ENCODE data around the gene KMT2E.
"Not testable (repeated sequence)": the region's sequence is repeated elsewhere in the genome, so short reads cannot be mapped to it uniquely, and the experiment has no call there.

KMT2E gene

GRCh38 chr7:104979167-104979841, 34.7 kb upstream of the KMT2E start:
- ATAC-seq, result no peak
- Mint-ChIP-seq H3K27me3 (no peaks in the 10 kb centered on the region), H3K27ac (peak overlapping the region; percentile 15), H3K4me3 (no peak overlapping the region), H3K9me3 (no peaks in the 10 kb centered on the region), H3K4me1 (peaks cover 24% of the 10 kb centered on the region), H3K36me3 (peaks cover 2% of the 10 kb centered on the region)

GRCh38 chr7:104980440-104980839, 33.6 kb upstream of the KMT2E start:
- Mint-ChIP-seq H3K27ac (peak overlapping the region; percentile 80), H3K4me1 (peaks cover 33% of the 10 kb centered on the region), H3K9me3 (no peaks in the 10 kb centered on the region), H3K27me3 (no peaks in the 10 kb centered on the region), H3K36me3 (no peaks in the 10 kb centered on the region), H3K4me3 (no peak overlapping the region)
- ATAC-seq, result no peak

- Mint-ChIP-seq H3K27me3 (no peaks in the 10 kb centered on the region), H3K9me3 (no peaks in the 10 kb centered on the region), H3K27ac (peak overlapping the region; percentile 80), H3K4me3 (no peak overlapping the region), H3K36me3 (no peaks in the 10 kb centered on the region), H3K4me1 (peaks cover 38% of the 10 kb centered on the region)
- ATAC-seq, result no peak
Measured at GRCh38 chr7:104980841-104981671, 32.9 kb upstream of the KMT2E start.

GRCh38 chr7:104981672-104982037, 32.4 kb upstream of the KMT2E start:
- H3K27ac Mint-ChIP-seq, result no peak overlapping the region
- no peaks in the 10 kb centered on the region for H3K27me3 Mint-ChIP-seq
- no peaks in the 10 kb centered on the region for H3K36me3 Mint-ChIP-seq
- ATAC-seq, result no peak
- peaks cover 42% of the 10 kb centered on the region for H3K4me1 Mint-ChIP-seq
- H3K9me3 Mint-ChIP-seq, result no peaks in the 10 kb centered on the region
- H3K4me3 Mint-ChIP-seq, result no peak overlapping the region

- peak overlapping the region; percentile 100 for H3K27ac Mint-ChIP-seq
- no peaks in the 10 kb centered on the region for H3K9me3 Mint-ChIP-seq
- peak overlapping the region; percentile 100 for H3K4me3 Mint-ChIP-seq
- H3K4me1 Mint-ChIP-seq, result peaks cover 43% of the 10 kb centered on the region
- no peaks in the 10 kb centered on the region for H3K36me3 Mint-ChIP-seq
- H3K27me3 Mint-ChIP-seq, result no peaks in the 10 kb centered on the region
- no peak for ATAC-seq
Measured at GRCh38 chr7:104982308-104983075, 31.5 kb upstream of the KMT2E start.

GRCh38 chr7:104983076-104983577, 30.9 kb upstream of the KMT2E start:
- H3K36me3 Mint-ChIP-seq, result no peaks in the 10 kb centered on the region
- H3K4me1 Mint-ChIP-seq, result peaks cover 43% of the 10 kb centered on the region
- ATAC-seq, result no peak
- no peaks in the 10 kb centered on the region for H3K9me3 Mint-ChIP-seq
- no peaks in the 10 kb centered on the region for H3K27me3 Mint-ChIP-seq
- H3K4me3 Mint-ChIP-seq, result peak overlapping the region; percentile 100
- peak overlapping the region; percentile 100 for H3K27ac Mint-ChIP-seq

- Mint-ChIP-seq H3K27ac (peak overlapping the region; percentile 100), H3K36me3 (no peaks in the 10 kb centered on the region), H3K4me3 (peak overlapping the region; percentile 100), H3K4me1 (peaks cover 43% of the 10 kb centered on the region), H3K27me3 (no peaks in the 10 kb centered on the region), H3K9me3 (no peaks in the 10 kb centered on the region)
- ATAC-seq, result peak; percentile 98
Measured at GRCh38 chr7:104983578-104984539, 30.1 kb upstream of the KMT2E start.

- Mint-ChIP-seq H3K27ac (peak overlapping the region; percentile 100), H3K27me3 (no peaks in the 10 kb centered on the region), H3K9me3 (no peaks in the 10 kb centered on the region), H3K36me3 (no peaks in the 10 kb centered on the region), H3K4me3 (peak overlapping the region; percentile 100), H3K4me1 (peaks cover 43% of the 10 kb centered on the region)
- no peak for ATAC-seq
Measured at GRCh38 chr7:104984585-104985258, 29.3 kb upstream of the KMT2E start.

- Mint-ChIP-seq H3K4me3 (peak overlapping the region; percentile 100), H3K9me3 (no peaks in the 10 kb centered on the region), H3K27me3 (no peaks in the 10 kb centered on the region), H3K36me3 (no peaks in the 10 kb centered on the region), H3K27ac (peak overlapping the region; percentile 100), H3K4me1 (peaks cover 43% of the 10 kb centered on the region)
- ATAC-seq, result no peak
Measured at GRCh38 chr7:104985259-104985617, 28.8 kb upstream of the KMT2E start.

- Mint-ChIP-seq H3K4me1 (peaks cover 34% of the 10 kb centered on the region), H3K27me3 (no peaks in the 10 kb centered on the region), H3K4me3 (no peak overlapping the region), H3K36me3 (no peaks in the 10 kb centered on the region), H3K27ac (peak overlapping the region; percentile 40), H3K9me3 (no peaks in the 10 kb centered on the region)
- no peak for ATAC-seq
Measured at GRCh38 chr7:104986628-104987259, 27.3 kb upstream of the KMT2E start.

- not testable (repeated sequence) for H3K27ac Mint-ChIP-seq, H3K4me3 Mint-ChIP-seq, H3K27me3 Mint-ChIP-seq, H3K9me3 Mint-ChIP-seq, H3K36me3 Mint-ChIP-seq, ATAC-seq
- H3K4me1 Mint-ChIP-seq, result peaks cover 32% of the 10 kb centered on the region
Measured at GRCh38 chr7:104987403-104987802, 26.6 kb upstream of the KMT2E start.

- H3K27me3 Mint-ChIP-seq, result no peaks in the 10 kb centered on the region
- H3K36me3 Mint-ChIP-seq, result peaks cover 6% of the 10 kb centered on the region
- no peak overlapping the region for H3K4me3 Mint-ChIP-seq
- no peak overlapping the region for H3K27ac Mint-ChIP-seq
- H3K4me1 Mint-ChIP-seq, result peaks cover 27% of the 10 kb centered on the region
- no peak for ATAC-seq
- H3K9me3 Mint-ChIP-seq, result no peaks in the 10 kb centered on the region
Measured at GRCh38 chr7:104990983-104991382, 23.0 kb upstream of the KMT2E start.

GRCh38 chr7:104992306-104992705, 21.7 kb upstream of the KMT2E start:
- no peak for ATAC-seq
- peaks cover 30% of the 10 kb centered on the region for H3K4me1 Mint-ChIP-seq
- no peak overlapping the region for H3K4me3 Mint-ChIP-seq
- H3K9me3 Mint-ChIP-seq, result no peaks in the 10 kb centered on the region
- no peak overlapping the region for H3K27ac Mint-ChIP-seq
- peaks cover 13% of the 10 kb centered on the region for H3K36me3 Mint-ChIP-seq
- H3K27me3 Mint-ChIP-seq, result no peaks in the 10 kb centered on the region
